ENCODE results near the gene UNC5C.
A peak's percentile ranks its signal among the peaks of the same experiment; 100 is the strongest.

UNC5C gene

DNA sequence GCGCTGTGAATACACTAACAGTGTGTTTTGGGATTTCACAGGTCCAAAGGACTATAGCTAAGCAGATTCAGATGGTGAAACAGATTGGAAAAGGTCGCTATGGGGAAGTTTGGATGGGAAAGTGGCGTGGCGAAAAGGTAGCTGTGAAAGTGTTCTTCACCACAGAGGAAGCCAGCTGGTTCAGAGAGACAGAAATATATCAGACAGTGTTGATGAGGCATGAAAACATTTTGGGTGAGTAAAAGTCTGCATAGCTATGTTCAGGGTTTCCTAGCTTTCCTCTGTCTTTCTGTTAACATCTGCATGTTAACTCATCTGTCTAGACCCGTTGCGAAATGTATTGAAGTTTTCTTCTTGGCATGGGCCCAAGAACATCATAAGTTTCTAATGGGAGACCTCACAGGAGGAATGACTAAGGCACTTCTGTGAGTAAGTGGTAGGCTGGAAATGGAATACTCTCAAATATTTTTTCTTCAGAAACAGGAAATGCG lies 418.9 kb downstream of the UNC5C start:
- Histone ChIP-seq H3K36me3 (ENCODE audit: control insufficient read depth, insufficient read depth, low read length) (no peaks in the 10 kb centered on the region), H3K27me3 (replicated peaks; ENCODE audit: control insufficient read depth, insufficient read depth, low read length) (no peaks in the 10 kb centered on the region), H3K4me3 (replicated peaks; ENCODE audit: low read depth, low read length) (no peak overlapping the region)
- TF ChIP-seq, protein P1, sequence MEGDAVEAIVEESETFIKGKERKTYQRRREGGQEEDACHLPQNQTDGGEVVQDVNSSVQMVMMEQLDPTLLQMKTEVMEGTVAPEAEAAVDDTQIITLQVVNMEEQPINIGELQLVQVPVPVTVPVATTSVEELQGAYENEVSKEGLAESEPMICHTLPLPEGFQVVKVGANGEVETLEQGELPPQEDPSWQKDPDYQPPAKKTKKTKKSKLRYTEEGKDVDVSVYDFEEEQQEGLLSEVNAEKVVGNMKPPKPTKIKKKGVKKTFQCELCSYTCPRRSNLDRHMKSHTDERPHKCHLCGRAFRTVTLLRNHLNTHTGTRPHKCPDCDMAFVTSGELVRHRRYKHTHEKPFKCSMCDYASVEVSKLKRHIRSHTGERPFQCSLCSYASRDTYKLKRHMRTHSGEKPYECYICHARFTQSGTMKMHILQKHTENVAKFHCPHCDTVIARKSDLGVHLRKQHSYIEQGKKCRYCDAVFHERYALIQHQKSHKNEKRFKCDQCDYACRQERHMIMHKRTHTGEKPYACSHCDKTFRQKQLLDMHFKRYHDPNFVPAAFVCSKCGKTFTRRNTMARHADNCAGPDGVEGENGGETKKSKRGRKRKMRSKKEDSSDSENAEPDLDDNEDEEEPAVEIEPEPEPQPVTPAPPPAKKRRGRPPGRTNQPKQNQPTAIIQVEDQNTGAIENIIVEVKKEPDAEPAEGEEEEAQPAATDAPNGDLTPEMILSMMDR (IDR thresholded peaks at IDR 0.05; ENCODE audit: insufficient read depth, low read length, poor library complexity, severe bottlenecking), result no peak
- DNase-seq (ENCODE audit: extremely low read depth, insufficient read length), result no peak

DNA sequence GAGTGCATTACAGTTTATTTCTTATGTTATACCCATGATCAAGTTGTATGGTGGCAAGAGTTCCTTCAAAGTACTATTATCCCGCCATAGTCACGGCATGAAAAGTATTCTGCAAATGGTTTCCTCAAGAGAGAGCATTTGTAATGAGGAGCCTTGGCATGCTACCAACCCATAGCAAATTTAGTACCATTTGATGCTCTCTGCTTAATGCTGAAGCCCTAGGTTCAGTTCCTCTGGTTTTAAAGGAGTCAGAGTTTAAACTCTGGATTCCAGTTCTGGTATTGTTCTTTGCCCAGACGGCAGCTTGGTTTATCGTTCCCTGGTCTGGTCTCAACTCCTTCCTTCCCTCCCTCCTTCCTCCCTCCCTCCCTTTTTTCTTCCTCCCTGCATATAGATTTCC lies 419.7 kb downstream of the UNC5C start:
- H3K27me3 ChIP-seq (replicated peaks; ENCODE audit: control insufficient read depth, insufficient read depth, low read length), result no peaks in the 10 kb centered on the region
- H3K36me3 ChIP-seq (ENCODE audit: control insufficient read depth, insufficient read depth, low read length), result no peaks in the 10 kb centered on the region
- TF ChIP-seq, protein P1 (IDR thresholded peaks at IDR 0.05; ENCODE audit: insufficient read depth, low read length, poor library complexity, severe bottlenecking), result no peak
- no peak for DNase-seq (ENCODE audit: extremely low read depth, insufficient read length)
- no peak overlapping the region for H3K4me3 ChIP-seq (replicated peaks; ENCODE audit: low read depth, low read length)

DNA sequence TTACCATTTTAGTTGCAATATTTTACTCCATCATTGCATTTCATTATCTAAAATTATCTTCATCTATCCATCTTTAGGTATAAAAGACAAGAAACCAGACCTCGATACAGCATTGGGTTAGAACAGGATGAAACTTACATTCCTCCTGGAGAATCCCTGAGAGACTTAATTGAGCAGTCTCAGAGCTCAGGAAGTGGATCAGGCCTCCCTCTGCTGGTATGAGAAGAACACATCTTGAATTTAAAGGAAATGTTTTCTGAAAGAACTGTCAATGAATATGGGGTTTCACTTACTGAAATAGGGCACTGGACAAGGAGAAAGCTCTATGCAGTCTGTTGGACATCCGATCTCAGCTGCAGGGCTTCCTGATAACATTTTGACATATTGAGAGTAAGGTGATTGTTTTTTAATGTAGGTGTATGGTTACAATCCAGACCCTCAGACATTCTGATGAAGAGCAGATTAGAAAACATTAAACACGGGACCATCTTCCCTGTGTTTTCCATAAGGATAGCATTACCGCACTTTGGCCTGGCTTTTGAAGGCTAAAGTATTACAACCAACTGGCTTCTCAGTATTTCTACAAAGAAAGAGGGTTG lies 423.8 kb downstream of the UNC5C start:
- TF ChIP-seq, protein P1 (IDR thresholded peaks at IDR 0.05; ENCODE audit: insufficient read depth, low read length, poor library complexity, severe bottlenecking), result peak; percentile 29
- Histone ChIP-seq H3K4me3 (replicated peaks; ENCODE audit: low read depth, low read length) (no peak overlapping the region), H3K36me3 (ENCODE audit: control insufficient read depth, insufficient read depth, low read length) (no peaks in the 10 kb centered on the region), H3K27me3 (replicated peaks; ENCODE audit: control insufficient read depth, insufficient read depth, low read length) (no peaks in the 10 kb centered on the region)
- no peak for DNase-seq (ENCODE audit: extremely low read depth, insufficient read length)

GRCh38 chr4:95122001-95122400 lies 426.8 kb downstream of the UNC5C start:
- Histone ChIP-seq H3K27me3 (replicated peaks; ENCODE audit: control insufficient read depth, insufficient read depth, low read length) (no peaks in the 10 kb centered on the region), H3K4me3 (replicated peaks; ENCODE audit: low read depth, low read length) (no peak overlapping the region), H3K36me3 (ENCODE audit: control insufficient read depth, insufficient read depth, low read length) (no peaks in the 10 kb centered on the region)
- DNase-seq (ENCODE audit: extremely low read depth, insufficient read length), result no peak
- TF ChIP-seq, protein P1 (IDR thresholded peaks at IDR 0.05; ENCODE audit: insufficient read depth, low read length, poor library complexity, severe bottlenecking), result no peak

DNA sequence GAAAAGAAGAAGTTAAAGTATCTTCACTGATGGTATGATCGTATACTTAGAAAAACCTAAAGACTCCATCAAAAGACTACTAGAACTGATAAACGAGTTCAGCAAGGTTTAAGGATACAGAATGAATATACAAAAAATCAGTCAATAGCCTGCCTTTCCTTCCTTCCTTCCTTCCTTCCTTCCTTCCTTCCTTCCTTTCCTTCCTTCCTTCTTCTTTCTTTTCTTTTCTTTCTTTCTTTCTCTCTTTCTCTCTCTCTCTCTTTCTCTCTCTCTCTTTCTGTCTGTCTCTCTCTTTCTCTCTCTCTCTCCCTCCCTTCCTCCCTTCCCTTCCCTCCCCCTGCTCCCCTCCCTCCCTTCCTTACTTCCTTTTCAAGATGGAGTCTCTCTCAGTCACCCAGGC lies 428.3 kb downstream of the UNC5C start:
- TF ChIP-seq, protein P1 (IDR thresholded peaks at IDR 0.05; ENCODE audit: insufficient read depth, low read length, poor library complexity, severe bottlenecking), result no peak
- no peak for DNase-seq (ENCODE audit: extremely low read depth, insufficient read length)
- H3K27me3 ChIP-seq (replicated peaks; ENCODE audit: control insufficient read depth, insufficient read depth, low read length), result no peaks in the 10 kb centered on the region
- no peaks in the 10 kb centered on the region for H3K36me3 ChIP-seq (ENCODE audit: control insufficient read depth, insufficient read depth, low read length)
- no peak overlapping the region for H3K4me3 ChIP-seq (replicated peaks; ENCODE audit: low read depth, low read length)

DNA sequence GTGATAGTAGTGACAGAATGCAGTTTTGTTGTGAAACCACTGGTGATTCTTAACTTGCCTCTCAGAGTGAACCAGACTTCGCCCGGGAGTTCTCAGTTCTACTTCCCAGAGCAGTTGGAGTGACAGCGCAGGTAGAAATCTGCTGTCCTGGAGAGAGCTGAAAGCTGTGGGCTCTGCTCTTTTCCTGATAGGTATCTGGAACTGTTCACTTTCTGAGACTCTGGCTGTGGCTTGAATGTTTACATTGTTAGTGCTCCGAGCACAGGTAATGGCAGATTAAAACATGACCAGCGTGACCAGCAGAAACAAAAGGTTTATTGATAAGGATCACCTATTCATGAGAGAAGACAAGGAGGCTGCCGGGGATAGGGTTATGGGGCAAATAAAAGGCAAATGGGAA lies 430.3 kb downstream of the UNC5C start:
- TF ChIP-seq, protein P1 (IDR thresholded peaks at IDR 0.05; ENCODE audit: insufficient read depth, low read length, poor library complexity, severe bottlenecking), result no peak
- Histone ChIP-seq H3K4me3 (replicated peaks; ENCODE audit: low read depth, low read length) (no peak overlapping the region), H3K36me3 (ENCODE audit: control insufficient read depth, insufficient read depth, low read length) (no peaks in the 10 kb centered on the region), H3K27me3 (replicated peaks; ENCODE audit: control insufficient read depth, insufficient read depth, low read length) (no peaks in the 10 kb centered on the region)
- DNase-seq (ENCODE audit: extremely low read depth, insufficient read length), result no peak
